Measurements from ENCODE around the gene WDPCP.
A peak's percentile ranks its signal among the peaks of the same experiment; 100 is the strongest.
"Not testable (repeated sequence)": the region's sequence is repeated elsewhere in the genome, so short reads cannot be mapped to it uniquely, and the experiment has no call there.

The WDPCP gene

DNA sequence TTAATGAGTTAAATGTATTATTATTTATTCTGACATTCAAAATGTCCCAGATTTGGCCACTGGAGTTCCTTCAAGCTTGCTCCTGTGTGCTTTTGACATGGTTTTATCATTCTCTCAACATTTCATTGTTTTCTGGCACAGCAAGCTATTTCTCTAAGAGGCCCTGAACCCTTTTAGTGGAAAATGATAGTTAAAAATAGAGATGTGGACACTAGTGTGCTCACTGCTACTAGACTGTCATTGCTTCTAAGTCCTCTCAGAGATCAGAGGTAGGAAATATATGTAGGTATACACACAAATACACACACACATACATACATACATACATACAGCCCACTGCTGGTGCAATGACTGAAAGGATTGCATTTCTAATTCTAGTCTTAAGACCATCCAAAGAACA is 25.5 kb downstream of the WDPCP start:
- no peak for DNase-seq (ENCODE audit: low read depth)
- TF ChIP-seq, protein P1, sequence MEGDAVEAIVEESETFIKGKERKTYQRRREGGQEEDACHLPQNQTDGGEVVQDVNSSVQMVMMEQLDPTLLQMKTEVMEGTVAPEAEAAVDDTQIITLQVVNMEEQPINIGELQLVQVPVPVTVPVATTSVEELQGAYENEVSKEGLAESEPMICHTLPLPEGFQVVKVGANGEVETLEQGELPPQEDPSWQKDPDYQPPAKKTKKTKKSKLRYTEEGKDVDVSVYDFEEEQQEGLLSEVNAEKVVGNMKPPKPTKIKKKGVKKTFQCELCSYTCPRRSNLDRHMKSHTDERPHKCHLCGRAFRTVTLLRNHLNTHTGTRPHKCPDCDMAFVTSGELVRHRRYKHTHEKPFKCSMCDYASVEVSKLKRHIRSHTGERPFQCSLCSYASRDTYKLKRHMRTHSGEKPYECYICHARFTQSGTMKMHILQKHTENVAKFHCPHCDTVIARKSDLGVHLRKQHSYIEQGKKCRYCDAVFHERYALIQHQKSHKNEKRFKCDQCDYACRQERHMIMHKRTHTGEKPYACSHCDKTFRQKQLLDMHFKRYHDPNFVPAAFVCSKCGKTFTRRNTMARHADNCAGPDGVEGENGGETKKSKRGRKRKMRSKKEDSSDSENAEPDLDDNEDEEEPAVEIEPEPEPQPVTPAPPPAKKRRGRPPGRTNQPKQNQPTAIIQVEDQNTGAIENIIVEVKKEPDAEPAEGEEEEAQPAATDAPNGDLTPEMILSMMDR (IDR thresholded peaks at IDR 0.05; ENCODE audit: control insufficient read depth, extremely low read depth, insufficient read depth), result no peak

DNA sequence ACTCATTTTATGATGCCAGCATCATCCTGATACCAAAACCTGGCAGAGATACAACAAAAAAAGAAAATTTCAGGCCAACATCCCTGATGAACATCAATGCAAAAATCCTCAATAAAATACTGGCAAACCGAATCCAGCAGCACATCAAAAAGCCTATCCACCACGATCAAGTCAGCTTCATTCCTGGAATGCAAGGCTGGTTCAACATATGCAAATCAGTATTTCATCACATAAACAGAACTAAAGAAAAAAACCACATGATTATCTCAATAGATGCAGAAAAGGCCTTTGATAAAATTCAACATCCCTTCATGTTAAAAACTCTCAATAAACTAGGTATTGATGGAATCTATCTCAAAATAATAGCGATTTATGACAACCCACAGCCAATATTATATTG is 29.4 kb downstream of the WDPCP start:
- H3K4me3 ChIP-seq (ENCODE audit: low read depth, low read length); DNase-seq (ENCODE audit: low read depth): not testable (repeated sequence)

More for the DNA sequence above, 25.5 kb downstream of the WDPCP start:
- H3K4me3 ChIP-seq (ENCODE audit: low read depth, low read length), result no peak overlapping the region

DNA sequence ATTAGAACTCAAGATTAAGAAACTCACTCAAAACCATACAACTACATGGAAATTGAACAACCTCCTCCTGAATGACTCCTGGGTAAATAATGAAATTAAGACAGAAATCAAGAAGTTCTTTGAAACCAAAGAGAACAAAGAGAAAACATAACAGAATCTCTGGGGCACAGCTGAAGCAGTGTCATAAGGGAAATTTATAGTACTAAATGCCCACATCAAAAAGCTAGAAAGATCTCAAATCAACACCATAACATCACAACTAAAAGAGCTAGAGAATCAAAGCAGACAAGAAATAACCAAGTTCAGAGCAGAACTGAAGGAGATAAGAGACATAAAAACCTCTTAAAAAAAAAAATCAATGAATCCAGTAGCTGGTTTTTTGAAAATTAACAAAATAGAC is 30.5 kb downstream of the WDPCP start:
- not testable (repeated sequence) for H3K4me3 ChIP-seq (ENCODE audit: low read depth, low read length); DNase-seq (ENCODE audit: low read depth)

DNA sequence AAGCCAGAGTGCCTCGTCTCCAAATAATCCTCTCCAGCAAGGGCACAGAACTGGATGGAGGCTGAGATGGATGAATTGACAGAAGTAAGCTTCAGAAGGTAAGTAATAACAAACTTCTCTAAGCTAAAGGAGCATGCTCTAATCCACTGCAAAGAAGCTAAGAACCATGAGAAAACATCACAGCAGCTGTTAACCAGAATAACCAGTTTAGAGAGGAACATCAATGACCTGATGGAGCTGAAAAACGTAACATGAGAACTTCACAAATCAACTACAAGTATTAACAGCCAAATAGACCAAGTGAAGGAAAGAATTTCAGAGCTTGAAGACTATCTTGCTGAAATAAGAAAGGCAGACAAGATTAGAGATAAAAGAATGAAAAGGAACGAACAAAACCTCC is 32.3 kb downstream of the WDPCP start:
- H3K4me3 ChIP-seq (ENCODE audit: low read depth, low read length), result no peak overlapping the region
- TF ChIP-seq, protein P1 (IDR thresholded peaks at IDR 0.05; ENCODE audit: control insufficient read depth, extremely low read depth, insufficient read depth), result no peak
- peak; percentile 22 for DNase-seq (ENCODE audit: low read depth)

DNA sequence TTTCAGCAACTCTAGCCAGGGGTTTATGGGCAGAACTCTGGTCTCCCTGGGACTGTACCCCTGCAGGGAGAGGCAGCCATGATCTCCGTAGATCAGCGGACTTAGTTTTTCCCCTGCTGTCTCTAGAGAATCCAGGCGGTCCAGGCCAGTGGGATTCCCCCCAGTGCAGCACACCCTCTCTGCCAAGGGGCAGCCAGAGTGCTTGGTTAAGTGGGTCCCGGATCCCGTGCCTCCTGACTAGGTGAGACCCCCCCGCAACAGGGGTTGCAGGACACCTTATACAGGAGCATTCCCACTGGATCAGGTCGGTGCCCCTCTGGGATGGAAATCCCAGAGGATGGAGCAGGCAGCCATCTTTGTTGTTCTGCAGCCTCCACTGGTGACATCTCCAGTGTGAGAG is 33.0 kb downstream of the WDPCP start:
- TF ChIP-seq, protein P1 (IDR thresholded peaks at IDR 0.05; ENCODE audit: control insufficient read depth, extremely low read depth, insufficient read depth), result no peak
- no peak overlapping the region for H3K4me3 ChIP-seq (ENCODE audit: low read depth, low read length)
- no peak for DNase-seq (ENCODE audit: low read depth)

DNA sequence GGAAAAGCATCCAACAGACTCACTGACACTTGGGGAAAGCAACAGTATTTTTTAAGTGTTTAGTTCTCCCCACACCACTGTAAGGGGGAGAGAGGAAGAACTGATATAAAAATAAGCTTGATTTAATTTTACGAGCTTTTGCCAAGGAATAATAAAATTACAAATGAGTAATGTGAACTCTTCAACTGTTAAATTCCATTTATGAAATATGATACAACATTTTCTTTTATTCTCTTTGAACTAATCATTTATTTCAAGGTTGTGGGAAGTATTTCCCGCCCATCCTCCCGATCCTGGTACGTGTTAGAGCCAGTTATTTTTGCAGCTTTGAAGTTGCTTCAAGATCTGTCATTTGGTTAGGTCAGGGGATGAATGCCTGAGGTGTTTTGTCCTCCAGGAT is 35.2 kb downstream of the WDPCP start:
- H3K4me3 ChIP-seq (ENCODE audit: low read depth, low read length), result no peak overlapping the region

DNA sequence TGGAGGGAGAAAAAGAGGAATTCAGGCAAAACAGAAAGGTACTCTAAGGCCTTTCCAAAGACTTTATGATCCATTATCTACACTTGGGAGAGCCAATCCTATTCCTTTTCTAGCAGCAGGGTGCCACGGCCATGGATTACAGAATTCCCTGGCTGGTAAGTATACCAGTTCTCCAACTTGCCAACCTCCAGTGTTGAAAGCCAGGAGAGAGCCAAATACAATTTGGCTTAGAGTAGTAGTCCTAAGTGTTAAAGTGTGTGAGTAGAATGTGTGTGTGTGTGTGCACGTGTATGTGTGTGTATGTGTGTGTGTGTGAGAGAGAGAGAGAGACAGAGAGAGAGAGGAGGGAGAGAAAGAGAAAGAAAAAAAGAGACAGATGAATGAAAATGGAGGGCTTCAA is 43.3 kb downstream of the WDPCP start:
- no peak for DNase-seq (ENCODE audit: low read depth)
- TF ChIP-seq, protein P1 (IDR thresholded peaks at IDR 0.05; ENCODE audit: control insufficient read depth, extremely low read depth, insufficient read depth), result no peak
- H3K4me3 ChIP-seq (ENCODE audit: low read depth, low read length), result no peak overlapping the region

More for the DNA sequence above, 35.2 kb downstream of the WDPCP start:
- TF ChIP-seq, protein P1 (IDR thresholded peaks at IDR 0.05; ENCODE audit: control insufficient read depth, extremely low read depth, insufficient read depth), result no peak
- no peak for DNase-seq (ENCODE audit: low read depth)

DNA sequence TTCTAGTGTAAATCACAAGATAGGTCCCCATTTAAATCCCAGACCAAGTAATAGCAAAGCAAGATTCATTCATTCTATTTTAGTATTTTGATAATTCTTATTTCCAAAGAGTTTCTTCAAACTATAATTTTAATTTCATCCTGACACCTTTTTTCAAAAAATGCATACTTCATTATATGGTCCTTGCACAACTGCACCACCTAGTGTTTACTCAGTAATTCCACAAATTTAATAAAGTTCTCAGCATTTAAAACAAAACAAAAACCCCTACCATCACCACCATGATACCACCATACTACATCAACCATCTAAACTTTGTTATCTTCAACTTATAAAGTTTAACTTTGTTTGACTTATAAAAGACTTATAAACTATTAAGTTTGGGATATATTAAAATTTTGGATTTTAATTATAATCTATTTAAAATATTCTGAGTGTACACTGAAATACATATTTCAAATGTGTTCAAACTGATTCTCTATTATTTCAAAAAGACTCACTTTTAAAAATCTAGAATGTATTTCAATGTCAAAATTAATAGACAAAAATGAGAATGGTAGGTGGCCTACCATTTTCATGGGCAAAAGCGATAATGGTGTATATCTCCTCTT is 44.2 kb downstream of the WDPCP start:
- no peak for DNase-seq (ENCODE audit: low read depth)
- TF ChIP-seq, protein P1 (IDR thresholded peaks at IDR 0.05; ENCODE audit: control insufficient read depth, extremely low read depth, insufficient read depth), result 0 out of 2 replicates have a peak, but pooled peaks have one; percentile 18
- no peak overlapping the region for H3K4me3 ChIP-seq (ENCODE audit: low read depth, low read length)

Data from LNCaP clone FGC (cell line).